Measurements from ENCODE around the gene ATP6V0D1.

The ATP6V0D1 gene

DNA sequence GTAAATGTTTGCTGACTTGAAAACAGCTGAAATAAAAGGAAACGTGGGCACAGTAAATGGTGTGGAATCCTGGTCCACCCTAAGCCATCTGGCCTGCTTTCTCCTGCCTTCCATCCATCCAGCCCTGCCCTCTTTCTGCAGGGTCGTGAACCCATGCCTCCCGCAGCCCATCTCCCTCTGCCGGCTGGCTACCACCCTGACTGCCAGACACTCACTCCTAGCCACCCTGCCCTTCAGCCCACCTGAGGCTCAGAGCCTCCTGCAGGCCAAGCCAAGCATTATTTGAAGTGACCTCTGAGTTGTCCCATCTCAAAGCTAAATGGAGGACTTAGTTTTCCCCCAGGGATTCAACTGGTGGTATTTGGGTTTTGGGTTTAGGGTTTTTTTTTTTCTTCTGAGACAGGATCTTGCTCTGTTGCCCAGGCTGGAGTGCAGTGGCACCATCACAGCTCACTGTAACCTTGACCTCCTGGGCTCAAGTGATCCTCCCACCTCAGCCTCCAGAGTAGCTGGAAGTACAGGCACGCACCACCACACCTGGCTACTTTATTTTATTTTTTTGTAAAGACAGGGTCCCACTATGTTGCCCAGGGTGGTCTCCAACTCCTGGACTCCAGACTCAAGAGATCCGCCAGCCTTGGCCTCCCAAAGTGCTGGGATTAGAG is 73.0 kb downstream of the ATP6V0D1 start:
- no peak for DNase-seq (ENCODE audit: low read depth in 2 of 2)

DNA sequence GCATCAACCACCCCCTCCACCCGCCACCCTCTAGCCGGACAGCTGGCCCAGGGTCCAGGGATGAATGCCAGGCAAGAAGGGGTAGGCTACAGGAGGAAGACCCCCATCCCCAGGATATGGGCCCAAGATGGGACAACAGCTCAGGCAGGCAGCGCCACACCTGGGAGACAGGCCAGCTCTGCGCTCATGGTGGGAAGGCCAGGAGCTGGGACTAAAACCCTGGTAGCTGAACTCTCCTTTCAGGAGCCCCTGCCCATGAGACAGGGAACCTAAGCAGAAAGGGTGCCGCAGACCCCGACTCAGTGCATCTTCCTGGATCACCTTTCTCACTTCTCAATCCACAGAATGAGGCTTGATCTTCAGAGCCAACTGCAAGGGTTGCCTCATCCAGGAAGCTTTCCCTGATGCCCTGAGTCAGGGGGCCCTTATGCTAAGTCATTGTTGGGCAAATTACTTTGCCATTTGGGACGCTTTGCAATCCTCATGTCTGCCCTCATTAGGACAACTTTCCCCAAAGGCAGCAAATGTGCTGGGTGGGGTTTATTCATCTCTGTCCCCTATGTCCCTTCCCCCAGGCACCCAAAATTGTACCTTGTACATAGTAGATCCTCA is 73.7 kb downstream of the ATP6V0D1 start:
- no peak for DNase-seq (ENCODE audit: low read depth in 2 of 2)

DNA sequence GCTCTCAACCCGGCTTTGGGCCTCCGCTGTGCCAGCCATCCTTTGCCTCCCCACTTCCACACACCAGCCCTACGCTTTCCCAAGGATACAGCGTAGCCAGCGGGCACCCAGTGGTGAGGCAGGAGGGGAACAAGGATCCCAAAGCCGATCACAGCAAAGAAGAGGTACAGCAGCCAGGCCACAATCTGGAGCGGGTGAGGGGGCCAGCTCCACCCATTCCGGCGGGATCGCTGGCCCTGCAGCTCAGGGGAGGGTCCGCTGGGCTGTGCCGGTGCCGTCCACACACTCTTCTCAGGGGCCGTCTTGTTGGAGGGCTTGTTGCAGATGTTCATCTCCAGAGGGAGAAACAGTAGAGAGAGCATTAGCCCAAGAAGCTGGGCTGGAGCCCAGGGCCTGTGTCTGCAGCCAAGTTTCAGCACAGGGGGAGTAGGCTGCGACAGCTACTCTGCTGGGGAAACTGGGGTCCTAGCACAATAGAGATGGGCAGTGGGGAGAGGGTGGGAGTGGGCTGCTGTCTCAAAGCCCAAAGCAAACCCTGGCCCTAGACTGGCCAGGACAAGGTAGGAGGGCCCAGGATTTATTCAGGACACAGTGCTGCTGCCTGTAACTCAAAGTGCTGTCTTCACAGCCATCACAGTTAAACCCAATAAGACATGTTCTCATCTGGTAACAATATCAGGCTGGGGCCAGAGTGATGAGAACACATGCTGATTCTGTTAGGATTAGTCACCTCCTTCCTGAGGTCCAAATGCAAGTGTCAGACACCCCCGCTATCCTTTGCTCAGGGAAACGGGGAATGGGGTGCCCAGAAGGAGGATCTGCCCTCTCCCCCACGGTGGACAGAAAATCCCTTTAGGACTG is 74.6 kb downstream of the ATP6V0D1 start:
- no peak for DNase-seq (ENCODE audit: low read depth in 2 of 2)

DNA sequence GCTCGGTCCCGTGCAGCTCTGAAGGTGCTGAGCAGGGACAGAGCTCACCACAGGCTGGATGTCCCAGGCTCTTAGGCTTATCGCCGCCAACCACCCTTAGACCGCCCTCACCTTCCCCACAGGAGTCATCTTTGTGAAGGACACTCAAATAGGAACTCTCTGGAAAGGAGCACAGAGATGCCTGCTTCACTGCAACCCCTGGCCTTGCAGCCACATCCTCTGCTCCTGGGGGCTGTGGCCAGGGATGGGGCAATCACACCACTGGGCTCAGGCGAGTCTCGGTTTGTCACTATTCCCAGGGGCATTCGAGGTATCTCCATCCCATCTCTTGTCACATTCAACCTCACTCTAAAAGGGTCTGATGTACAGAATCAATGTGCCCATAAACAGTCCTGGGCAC is 75.6 kb downstream of the ATP6V0D1 start:
- no peak for DNase-seq (ENCODE audit: low read depth in 2 of 2)

DNA sequence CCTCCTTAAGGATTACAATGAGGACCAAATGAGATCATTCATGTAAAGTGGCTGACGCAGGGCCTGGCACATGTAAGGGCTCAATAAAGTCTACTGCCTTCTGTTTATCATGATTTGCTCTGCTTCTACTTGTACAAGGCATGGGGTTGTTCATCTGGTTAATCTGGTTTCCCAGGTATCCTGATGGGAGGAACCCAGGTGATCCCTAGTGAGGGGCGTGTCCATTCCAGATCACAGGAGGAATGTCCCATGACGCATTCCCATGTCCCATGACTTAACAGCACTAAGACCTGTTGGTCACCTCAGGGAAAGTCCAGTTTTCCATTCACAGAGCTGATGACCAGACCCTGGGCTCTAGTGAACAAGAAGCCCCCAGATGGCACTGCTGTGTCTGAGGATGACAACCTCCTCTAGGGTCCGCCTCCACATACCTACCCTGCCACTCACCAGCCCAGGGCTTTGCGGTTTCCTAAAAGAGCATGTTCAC is 76.2 kb downstream of the ATP6V0D1 start:
- DNase-seq (ENCODE audit: low read depth in 2 of 2): no peak

DNA sequence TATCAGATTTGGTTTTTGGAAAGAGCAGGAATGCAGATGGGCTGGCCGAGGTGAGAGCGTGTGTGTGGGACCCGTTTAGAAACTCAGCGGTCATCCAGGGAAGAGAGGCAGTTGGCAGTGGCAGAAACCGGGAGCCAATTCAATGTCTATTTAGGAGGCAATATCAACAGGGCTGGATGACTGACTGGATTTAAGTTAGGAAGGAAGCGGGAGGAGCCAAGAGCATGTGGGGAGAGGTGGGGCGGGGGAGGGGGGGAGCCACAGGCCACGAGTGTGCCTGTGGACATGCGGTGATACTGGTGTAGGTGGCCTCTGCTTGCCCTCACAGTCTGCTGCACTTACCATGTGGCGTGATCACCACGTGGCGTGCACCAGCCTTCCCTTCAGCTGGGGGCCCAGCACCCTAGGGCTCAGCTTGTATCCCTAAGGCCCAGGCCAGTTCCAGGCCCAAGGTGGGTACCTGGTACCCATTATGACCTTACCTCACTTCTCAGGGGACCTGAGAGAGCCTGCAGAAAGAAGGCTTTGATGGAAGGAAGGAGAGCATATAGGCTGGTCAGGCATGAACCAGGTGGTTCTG is 76.9 kb downstream of the ATP6V0D1 start:
- DNase-seq (ENCODE audit: low read depth in 2 of 2): no peak

DNA sequence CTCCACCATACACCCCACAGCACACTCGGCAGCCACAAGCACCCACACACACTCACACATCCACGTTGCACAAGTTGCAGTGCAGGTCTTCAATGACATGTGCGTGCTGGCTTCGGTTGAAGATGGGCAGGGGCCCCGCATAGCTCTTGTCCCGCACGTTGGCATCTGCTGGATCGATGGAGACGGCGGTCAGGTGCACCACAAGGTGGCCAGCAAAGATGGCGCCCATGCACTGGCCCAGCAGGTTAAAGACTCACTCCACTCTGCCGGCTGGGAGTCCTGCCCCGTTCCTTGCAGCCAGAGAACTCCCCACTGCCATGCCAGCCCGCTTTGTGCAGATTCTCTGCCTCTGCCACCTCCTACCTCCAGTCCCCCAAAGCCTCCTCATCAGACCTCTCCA is 80.1 kb downstream of the ATP6V0D1 start:
- DNase-seq (ENCODE audit: low read depth in 2 of 2): no peak

DNA sequence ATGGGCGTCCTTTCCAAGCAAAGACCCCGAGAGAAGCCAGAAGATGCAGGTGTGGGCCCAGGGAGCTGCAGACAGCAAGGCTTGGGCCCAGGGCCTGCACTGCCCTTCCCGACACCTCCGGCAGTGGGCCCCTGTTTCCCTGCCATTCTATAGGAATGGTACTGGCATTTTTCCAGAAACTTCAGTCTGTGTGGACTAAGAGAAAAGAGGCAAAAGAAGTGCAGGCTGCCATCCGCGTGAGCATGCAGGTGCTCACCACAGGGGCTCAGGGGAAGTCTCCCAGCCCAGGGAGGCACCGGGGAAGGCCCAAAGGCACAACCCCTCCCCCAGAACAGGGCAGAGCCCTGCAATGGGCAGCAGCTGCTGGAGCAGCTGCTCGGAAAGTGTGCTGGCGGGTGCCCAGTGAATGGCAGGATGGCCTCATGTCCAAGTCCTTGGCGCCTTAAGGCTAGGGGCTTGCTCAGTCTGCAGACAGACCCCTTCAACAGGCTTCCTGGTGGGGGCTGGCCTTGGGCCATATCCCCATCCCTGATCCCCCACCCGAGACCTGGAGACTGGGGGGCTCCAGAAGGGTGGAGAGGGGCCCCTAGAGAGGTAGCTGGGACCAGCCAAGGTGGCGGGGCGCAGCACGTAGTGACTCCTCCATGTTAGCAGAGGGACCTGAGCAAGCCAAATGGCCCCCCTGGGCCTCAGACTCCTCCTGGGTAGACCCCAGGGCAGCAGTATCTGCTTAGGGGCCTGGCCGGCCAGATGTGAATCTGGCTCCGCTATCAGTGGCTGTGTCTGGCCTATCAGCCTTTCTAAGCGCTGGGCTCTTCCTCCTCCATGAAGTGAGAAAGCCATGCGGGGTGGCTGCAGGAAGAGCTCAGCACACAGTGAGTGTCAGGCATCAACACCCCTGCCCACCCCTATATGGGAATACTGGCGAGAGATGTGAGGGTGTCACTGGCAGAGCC is 80.9 kb downstream of the ATP6V0D1 start:
- no peak for DNase-seq (ENCODE audit: low read depth in 2 of 2)

DNA sequence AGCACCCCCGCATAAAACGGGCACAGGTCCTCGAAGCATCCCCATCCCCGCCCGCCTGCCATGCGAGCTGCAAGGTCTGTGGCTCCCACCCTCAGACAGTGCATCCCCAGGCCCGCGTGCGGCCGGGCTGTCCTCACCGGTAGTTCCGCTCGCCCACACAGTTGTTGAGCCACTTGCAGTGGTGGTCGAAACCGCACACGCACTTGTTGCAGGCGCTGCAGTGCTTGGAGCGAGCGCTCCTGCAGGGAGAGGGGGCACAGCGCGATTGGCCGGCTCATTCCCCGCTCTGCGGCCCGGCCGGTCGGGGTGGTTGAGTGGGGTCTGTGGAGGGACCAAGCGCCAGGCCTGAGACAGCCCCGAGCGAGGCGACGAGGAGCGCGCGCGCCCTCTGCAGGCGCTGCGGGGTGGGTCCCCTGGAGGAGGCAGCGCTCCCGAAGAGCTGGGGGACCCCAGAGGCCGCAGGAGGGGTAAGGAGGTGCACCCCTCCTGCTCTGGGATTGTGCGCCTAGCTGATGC is 81.7 kb downstream of the ATP6V0D1 start:
- DNase-seq (ENCODE audit: low read depth in 2 of 2): no peak

DNA sequence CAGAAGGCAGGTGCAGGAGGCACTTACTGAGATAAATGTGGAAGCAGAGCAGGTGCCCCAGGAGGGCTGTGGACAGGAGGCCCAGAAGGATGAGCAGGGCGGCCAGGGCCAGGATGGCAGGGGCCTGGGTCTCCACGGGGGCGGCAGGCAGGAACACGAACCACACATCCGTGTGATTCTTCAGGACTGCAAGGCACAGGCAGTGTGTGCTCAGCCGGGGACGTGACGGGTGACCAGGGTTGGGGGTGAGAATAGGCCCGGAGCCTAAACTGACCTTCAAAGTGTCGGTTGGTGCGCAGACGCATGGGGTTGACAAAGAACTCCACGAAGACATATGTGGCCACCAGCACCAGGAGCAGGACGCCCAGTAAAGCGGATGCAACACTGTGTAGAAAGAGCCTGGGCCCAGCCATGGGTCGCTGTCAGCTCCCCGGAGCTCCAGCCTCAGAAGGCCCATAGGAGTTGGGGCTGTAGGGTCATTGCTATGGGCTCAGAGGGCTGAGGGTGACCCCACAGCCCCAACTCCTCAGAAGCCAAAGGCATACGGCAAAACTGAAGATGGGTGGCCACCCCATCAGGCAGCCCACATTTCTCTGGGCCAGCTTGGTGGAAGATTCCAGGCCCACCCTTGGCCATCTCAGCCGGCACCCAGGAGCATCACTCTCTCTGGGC is 82.3 kb downstream of the ATP6V0D1 start:
- no peak for DNase-seq (ENCODE audit: low read depth in 2 of 2)

DNA sequence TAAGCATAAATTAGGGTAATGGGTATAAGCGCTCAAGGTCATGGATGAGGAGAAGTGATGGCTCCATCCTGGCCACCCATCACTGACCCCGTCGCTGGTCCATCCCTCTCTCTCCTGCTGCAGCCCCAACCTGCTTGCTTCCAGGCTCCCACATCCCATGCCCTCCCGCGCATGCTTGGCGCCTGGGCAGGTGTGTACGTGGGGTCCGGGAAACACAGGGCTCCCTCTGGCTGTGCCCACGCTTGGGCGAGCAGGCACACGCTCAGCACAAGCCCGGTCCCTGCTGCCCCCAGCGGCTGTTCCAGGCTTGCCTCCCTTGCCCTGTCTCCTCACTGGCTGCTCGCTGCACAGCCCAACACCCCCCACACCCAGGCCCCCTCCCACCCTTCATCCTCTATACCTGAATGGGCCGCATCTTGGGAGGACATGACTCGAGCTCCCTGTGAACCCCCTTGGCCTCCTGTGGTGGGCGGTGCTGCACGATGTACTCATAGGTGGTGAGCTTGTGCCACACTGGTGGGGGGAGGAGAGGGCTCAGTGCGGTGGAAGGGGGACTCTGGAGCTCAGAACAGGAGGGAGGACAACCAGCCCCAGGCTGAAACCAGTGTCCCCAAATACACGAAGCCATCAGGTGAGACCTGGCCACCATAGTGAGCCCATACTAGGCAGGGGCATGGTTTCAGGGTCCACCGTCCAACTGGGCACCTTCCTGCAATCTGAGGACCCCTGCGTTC is 83.0 kb downstream of the ATP6V0D1 start:
- DNase-seq (ENCODE audit: low read depth in 2 of 2): no peak

DNA sequence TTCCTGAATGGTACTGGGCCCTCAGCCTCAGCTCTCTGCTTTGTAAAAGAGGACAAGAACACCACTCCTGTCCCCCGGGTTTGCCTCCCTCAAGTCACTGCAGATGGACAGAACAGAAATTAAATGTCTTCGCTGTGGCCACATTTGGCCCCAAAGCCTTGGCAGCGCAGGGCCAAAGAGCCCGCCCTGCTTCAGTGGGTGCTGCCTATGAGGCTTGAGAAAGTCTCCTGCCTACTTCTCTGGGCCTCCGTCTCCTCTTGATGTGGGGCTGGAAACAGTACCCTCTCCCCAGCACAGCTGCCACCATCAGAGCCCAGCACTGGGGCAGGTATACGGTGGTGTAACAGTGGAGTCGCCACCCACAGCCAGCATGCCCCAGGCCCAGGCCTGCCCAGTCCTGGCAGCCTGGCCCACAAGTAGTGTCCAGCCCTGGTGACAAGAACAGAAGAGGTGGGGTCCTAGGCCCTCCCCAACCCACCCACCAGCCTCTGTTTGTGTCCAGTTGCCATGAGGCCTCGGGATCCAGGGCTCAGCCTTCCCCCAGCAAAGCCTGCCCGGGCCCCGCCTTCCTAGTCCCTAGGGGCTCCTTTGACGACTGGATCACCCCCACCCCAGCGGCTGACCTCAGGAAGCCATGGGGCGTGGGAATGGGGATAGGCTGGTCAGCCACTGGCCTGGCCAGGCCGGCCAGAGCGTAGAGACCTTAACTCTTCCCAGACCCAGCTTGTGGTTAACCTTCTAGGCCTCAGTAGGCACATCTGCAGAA is 83.7 kb downstream of the ATP6V0D1 start:
- DNase-seq (ENCODE audit: low read depth in 2 of 2): no peak

DNA sequence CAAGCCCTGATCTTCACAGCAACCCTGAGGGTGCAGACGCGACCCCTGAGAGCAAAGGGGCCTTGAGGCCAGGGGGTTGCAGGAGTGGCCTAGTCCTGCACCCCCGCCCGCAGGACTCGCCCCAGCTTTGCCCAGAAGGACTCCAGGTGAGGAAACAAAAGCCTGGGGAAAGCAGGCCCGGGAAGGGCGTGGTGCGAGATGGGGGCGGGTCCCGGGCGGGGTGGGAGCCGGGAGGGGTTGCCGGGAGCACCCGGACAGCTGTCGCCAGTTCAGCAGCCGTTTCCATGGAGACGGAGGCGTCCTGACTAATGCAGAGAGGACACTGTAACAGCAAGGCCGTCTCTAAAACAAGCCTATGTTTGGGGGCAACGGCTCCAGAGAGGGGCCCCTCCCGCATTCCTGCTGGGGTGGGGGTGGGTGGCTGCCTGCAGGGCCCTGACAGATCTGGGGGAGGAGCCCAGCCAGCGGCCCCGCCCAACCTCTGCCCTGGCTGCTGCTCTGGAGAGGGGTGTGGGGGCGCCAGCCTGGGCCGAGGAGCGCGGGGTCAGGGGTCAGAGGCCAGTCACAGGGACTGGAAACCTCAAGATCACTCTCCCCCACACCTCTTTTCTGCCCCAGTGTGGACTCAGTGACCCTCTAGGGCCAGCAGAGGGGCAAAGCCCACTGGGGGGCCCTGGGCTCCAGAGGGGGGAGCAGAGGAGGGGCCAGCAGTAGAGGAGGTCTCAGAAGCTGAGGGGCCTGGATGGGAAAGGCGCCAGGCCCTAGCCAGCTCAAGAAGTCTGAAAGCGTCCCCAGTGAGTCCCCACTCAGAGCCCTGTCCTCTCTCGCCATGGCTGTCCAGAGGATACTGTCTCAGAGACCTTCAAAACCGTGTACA is 84.6 kb downstream of the ATP6V0D1 start:
- DNase-seq (ENCODE audit: low read depth in 2 of 2): no peak

DNA sequence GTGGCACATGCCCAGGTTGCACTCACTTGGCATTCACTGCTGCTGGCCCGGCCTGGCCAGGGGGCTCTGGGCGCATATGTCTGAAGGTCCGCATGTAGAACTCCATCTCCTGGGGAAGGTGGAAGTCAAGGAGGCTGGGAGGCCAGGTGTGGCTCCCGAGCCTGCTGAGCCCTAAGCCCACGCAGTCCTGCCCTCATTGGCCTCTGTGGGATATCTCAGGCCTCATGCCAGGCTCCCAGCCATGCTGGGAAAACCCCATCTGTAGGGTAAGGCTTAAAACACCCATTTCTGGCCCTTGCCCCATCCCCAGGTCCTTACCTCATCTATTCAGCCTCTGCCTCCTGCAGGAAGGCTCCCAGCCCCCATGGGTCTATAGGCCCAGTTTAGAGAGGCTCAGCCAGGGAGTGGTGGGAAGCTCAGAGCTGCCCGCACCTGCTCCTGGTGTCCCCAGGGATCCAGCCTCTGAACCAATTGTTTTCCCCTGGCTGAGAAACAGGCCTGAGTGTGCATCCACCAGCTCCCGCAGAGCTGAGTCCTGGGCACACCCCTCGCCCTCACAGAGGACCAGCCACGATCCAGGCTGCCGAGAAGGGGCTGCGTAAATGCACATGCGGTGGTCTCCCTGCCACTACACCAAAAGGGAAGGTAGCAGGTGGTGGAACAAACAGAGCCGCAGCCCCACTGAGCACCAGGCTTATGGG is 85.3 kb downstream of the ATP6V0D1 start:
- DNase-seq (ENCODE audit: low read depth in 2 of 2): no peak

DNA sequence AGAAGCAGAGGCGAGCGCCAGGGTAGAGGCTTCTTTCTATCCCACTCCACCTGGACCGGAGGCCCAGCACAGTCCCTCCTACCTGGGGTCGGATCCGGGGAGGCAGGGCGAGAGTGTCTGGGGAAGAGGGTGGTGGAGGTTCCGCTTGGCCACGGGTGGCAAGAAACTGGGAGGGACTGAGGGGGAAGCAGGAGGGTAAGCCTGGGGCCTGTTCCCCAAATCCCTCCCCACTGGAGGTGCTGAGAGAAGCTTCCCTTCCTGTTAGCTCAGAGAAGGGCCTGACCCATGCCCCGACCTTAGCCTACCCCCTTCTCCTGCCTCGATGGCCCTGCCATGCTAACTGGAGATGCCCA is 85.9 kb downstream of the ATP6V0D1 start:
- no peak for DNase-seq (ENCODE audit: low read depth in 2 of 2)

DNA sequence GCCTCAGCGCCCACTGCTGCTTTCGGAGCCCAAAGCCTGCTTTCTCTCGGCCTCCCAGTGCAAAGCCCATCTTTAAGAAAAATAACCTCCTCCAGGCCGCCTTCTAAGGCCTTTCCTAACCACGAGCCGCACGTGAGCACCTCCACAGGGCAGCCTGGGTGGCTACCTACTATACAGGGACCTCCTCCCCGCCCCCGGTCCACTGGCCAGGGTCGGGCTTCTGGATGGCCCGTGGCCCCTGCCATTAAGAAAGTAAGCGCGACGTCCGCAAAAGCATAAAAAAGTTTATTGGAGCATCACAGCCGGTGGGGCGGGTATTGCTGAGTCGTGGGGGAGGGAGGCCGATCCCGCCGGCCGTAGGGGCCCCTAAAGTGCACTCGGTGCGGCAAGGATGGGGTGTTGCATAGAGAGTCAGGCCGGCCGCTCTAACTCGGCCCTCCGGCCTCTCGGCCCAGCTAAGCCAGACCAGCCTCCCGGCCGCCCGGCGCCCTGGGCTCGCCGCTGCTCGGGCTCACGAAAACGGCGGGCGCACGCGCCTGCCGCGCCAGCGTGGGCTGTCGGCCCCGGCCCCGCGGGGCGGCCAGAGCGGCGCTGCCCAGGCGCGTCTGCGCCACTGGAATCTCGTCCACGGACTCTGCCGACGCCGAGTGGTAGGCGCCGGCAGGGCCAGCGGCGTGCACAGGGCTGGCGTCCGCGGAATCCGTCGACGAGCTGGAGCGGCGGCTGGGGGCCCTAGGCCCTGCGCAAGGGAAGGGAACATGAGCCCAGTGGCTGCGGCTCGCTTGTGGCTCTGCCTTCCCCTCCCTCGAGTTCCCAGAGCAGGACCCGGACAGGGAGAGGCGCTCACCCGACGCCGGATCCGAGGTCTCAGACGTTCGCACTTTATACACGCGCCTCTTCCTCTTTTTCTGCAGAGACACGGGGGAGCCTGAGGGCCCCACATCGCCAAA is 86.5 kb downstream of the ATP6V0D1 start:
- DNase-seq (ENCODE audit: low read depth in 2 of 2): no peak

Measured in stimulated activated CD8-positive, alpha-beta memory T cell treated with anti-CD3 and anti-CD28 coated beads, Interleukin-7, amount 100 ng/mL, for 4 hours (primary cell).